Caco-2 (cell line): ENCODE results near the gene TET1. TPM values are rescaled to one million over a fixed set of nuclear protein-coding genes. Genes with fewer than 3 reads are reported as not detected.
A peak's percentile ranks its signal among the peaks of the same experiment; 100 is the strongest.

Experiments used
- BruUV-seq: library from RNA; stranded (reverse); fragments of 400-500 nt; replicated peaks from 2 replicates; lab custom pipeline; 2021; lab: Mats Ljungman, UMichigan
- CTCF ChIA-PET: fragments of 300-600 bp; sonication (Branson Sonifier 250); formaldehyde crosslinking; loops from one replicate; lab custom pipeline; 2022; ENCODE audit warnings: antibody characterized with exemption; lab: Charles Lee
- POLR2A ChIA-PET: fragments of 300-600 bp; sonication (Branson Sonifier 250); formaldehyde crosslinking; loops from one replicate; lab custom pipeline; 2022; ENCODE audit warnings: antibody characterized with exemption; lab: Charles Lee
- DNase-seq, 2 experiments: peaks; one replicate each; pipeline versions ENCODE4 v3.0.0 to v3.0.0-alpha.2; 2020 to 2022
- H3K27me3 ChIP-seq: replicated peaks from 2 replicates; pipeline ENCODE4 v1.6.0; 2011; ENCODE audit warnings: low read length; ENCODE audit not compliant: control insufficient read depth, insufficient read depth
- H3K36me3 ChIP-seq: 2 replicates; pipeline ENCODE4 v1.5.1; 2011; ENCODE audit warnings: low read length; ENCODE audit not compliant: control insufficient read depth, insufficient read depth
- H3K4me1 ChIP-seq: fragments of 250-450 bp; sonication (Bioruptor Pico); 2 replicates; pipeline ENCODE4 v1.5.1; 2020; ENCODE audit warnings: mild to moderate bottlenecking
- H3K4me3 ChIP-seq: 2 replicates; pipeline ENCODE4 v1.5.1; 2011; ENCODE audit warnings: low read depth, mild to moderate bottlenecking, control low read depth, low read length
- H3K9me3 ChIP-seq: fragments of 250-450 bp; sonication (Bioruptor Pico); 2 replicates; pipeline ENCODE4 v1.5.1; 2020; ENCODE audit warnings: mild to moderate bottlenecking, moderate library complexity
- H3K27ac Mint-ChIP-seq: one replicate; pipeline ENCODE4 v1.8.0; 2022; ENCODE audit warnings: mixed read lengths; ENCODE audit not compliant: unreplicated experiment
- H3K27me3 Mint-ChIP-seq: one replicate; pipeline ENCODE4 v1.8.0; 2022; ENCODE audit warnings: mixed read lengths; ENCODE audit not compliant: insufficient read depth, unreplicated experiment
- H3K36me3 Mint-ChIP-seq: one replicate; pipeline ENCODE4 v1.8.0; 2022; ENCODE audit warnings: mild to moderate bottlenecking, mixed read lengths; ENCODE audit not compliant: insufficient read depth, unreplicated experiment
- H3K4me1 Mint-ChIP-seq: one replicate; pipeline ENCODE4 v1.8.0; 2022; ENCODE audit warnings: low read depth, mixed read lengths; ENCODE audit not compliant: unreplicated experiment
- H3K4me3 Mint-ChIP-seq: one replicate; pipeline ENCODE4 v1.8.0; 2022; ENCODE audit warnings: mild to moderate bottlenecking, moderate library complexity, mixed read lengths; ENCODE audit not compliant: unreplicated experiment
- H3K9me3 Mint-ChIP-seq: one replicate; pipeline ENCODE4 v1.8.0; 2022; ENCODE audit warnings: mixed read lengths; ENCODE audit not compliant: unreplicated experiment
- CTCF ChIP-seq, 2 experiments: fragments of 200-600 bp in 1 of 2; IDR thresholded peaks; 1 replicate in 1 of 2; 2 replicates in 1 of 2; pipeline versions ENCODE4 v1.5.1 to v1.8.0; 2011 to 2022; ENCODE audit warnings: antibody characterized with exemption in 1 of 2, control low read depth in 1 of 2, inconsistent platforms in 1 of 2, low read depth in 1 of 2, low read length in 1 of 2, mild to moderate bottlenecking in 1 of 2, moderate library complexity in 1 of 2; ENCODE audit not compliant: insufficient read depth in 1 of 2, severe bottlenecking in 1 of 2, unreplicated experiment in 1 of 2
- intact Hi-C: fragments of 100-400 bp; cut with micrococcal nuclease; formaldehyde crosslinking; loops from one replicate; pipeline ENCODE4 v1.10.0; 2022; ENCODE audit not compliant: unreplicated experiment
- total RNA-seq: library from RNA; stranded (reverse); gene quantifications from 2 replicates; pipeline ENCODE4 v1.2.3, GENCODE V29; 2022

The TET1 gene
- total RNA-seq, 1 experiment from 2014 or later: 18.6 TPM

- Mint-ChIP-seq H3K36me3 (peaks cover 11% of the 10 kb centered on the region), H3K27me3 (no peaks in the 10 kb centered on the region), H3K27ac (peak overlapping the region; percentile 90), H3K4me3 (peak overlapping the region; percentile 82), H3K9me3 (no peaks in the 10 kb centered on the region), H3K4me1 (peaks cover 35% of the 10 kb centered on the region)
- ChIA-PET CTCF (interaction anchor here (0.6 to 1.5 kb wide), 5 partner anchors 40 to 377 kb away, joined by 3 to 4 read pairs (median 3); partner anchors contain the start of gene TET1), POLR2A (interaction anchor here (0.5 to 2.2 kb wide), 5 partner anchors 18 to 460 kb away, joined by 3 to 26 read pairs (median 5); partner anchors contain the start of genes CCAR1, DNA2 and TET1)
- Histone ChIP-seq H3K27me3 (no peaks in the 10 kb centered on the region), H3K9me3 (no peaks in the 10 kb centered on the region), H3K4me3 (peak overlapping the region; percentile 45), H3K4me1 (peaks cover 41% of the 10 kb centered on the region), H3K36me3 (0 out of 2 replicates have a peak, but pooled peaks cover 1% of the 10 kb centered on the region)
- TF ChIP-seq CTCF (IDR thresholded peaks at IDR 0.05; ENCODE audit: insufficient read depth in 1 of 2, low read depth in 1 of 2, low read length in 1 of 2, severe bottlenecking in 1 of 2, unreplicated experiment in 1 of 2): no peak
- peak; percentile 85 for DNase-seq
- intact Hi-C loops: loop anchor here (1.0 to 2.0 kb wide), 3 partner anchors 40 to 121 kb away; partner anchors contain the start of genes CCAR1 and TET1
- BruUV-seq: TSS peak; percentile 36
Measured at GRCh38 chr10:68600041-68600778, 40.1 kb downstream of the TET1 start.

GRCh38 chr10:68601501-68602265 is 41.5 kb downstream of the TET1 start:
- TF ChIP-seq CTCF (IDR thresholded peaks at IDR 0.05; ENCODE audit: insufficient read depth in 1 of 2, low read depth in 1 of 2, low read length in 1 of 2, severe bottlenecking in 1 of 2, unreplicated experiment in 1 of 2): no peak
- intact Hi-C loops: loop anchor here (2.0 kb wide), 1 partner anchor 51 kb away; no protein-coding TSS in a partner anchor
- peaks cover 35% of the 10 kb centered on the region for H3K4me1 Mint-ChIP-seq
- H3K27me3 ChIP-seq: no peaks in the 10 kb centered on the region
- no peaks in the 10 kb centered on the region for H3K27me3 Mint-ChIP-seq
- ChIA-PET CTCF (interaction anchor here (1.5 kb wide), 1 partner anchor 42 kb away, joined by 3 read pairs; the partner anchor contains the start of gene TET1), POLR2A (interaction anchor here (0.5 to 2.2 kb wide), 4 partner anchors 42 to 127 kb away, joined by 3 to 26 read pairs (median 4); partner anchors contain the start of genes CCAR1 and TET1)
- H3K36me3 ChIP-seq: 0 out of 2 replicates have a peak, but pooled peaks cover 1% of the 10 kb centered on the region
- peak overlapping the region; percentile 90 for H3K27ac Mint-ChIP-seq
- H3K4me3 ChIP-seq: peak overlapping the region; percentile 45
- H3K4me1 ChIP-seq: peaks cover 41% of the 10 kb centered on the region
- no TSS peak for BruUV-seq
- no peaks in the 10 kb centered on the region for H3K9me3 Mint-ChIP-seq
- peak overlapping the region; percentile 82 for H3K4me3 Mint-ChIP-seq
- H3K9me3 ChIP-seq: no peaks in the 10 kb centered on the region
- no peak for DNase-seq
- H3K36me3 Mint-ChIP-seq: peaks cover 11% of the 10 kb centered on the region

GRCh38 chr10:68602434-68602833 is 42.3 kb downstream of the TET1 start:
- intact Hi-C loops: no loop called here

More at GRCh38 chr10:68602434-68602833, 42.3 kb downstream of the TET1 start:
- no peak for TF ChIP-seq CTCF (IDR thresholded peaks at IDR 0.05; ENCODE audit: insufficient read depth in 1 of 2, low read depth in 1 of 2, low read length in 1 of 2, severe bottlenecking in 1 of 2, unreplicated experiment in 1 of 2)
- peaks cover 3% of the 10 kb centered on the region; the same call in 1 of the 2 replicates for H3K36me3 ChIP-seq
- no peaks in the 10 kb centered on the region for H3K9me3 ChIP-seq
- peaks cover 11% of the 10 kb centered on the region for H3K36me3 Mint-ChIP-seq
- peaks cover 35% of the 10 kb centered on the region for H3K4me1 Mint-ChIP-seq
- ChIA-PET CTCF (no interaction called here), POLR2A (interaction anchor here (1.1 to 1.3 kb wide), 2 partner anchors 43 to 119 kb away, joined by 3 to 4 read pairs; partner anchors contain the start of genes CCAR1 and TET1)
- H3K9me3 Mint-ChIP-seq: no peaks in the 10 kb centered on the region
- no peaks in the 10 kb centered on the region for H3K27me3 ChIP-seq
- no peak overlapping the region for H3K4me3 ChIP-seq
- H3K27ac Mint-ChIP-seq: no peak overlapping the region
- H3K4me3 Mint-ChIP-seq: no peak overlapping the region
- BruUV-seq: no TSS peak
- no peak for DNase-seq
- H3K27me3 Mint-ChIP-seq: no peaks in the 10 kb centered on the region
- H3K4me1 ChIP-seq: peaks cover 41% of the 10 kb centered on the region
